ENCODE results near the gene TNXB. TPM values are rescaled to one million over a fixed set of nuclear protein-coding genes. Genes with fewer than 3 reads are reported as not detected.
A peak's percentile ranks its signal among the peaks of the same experiment; 100 is the strongest.

The TNXB gene
- total RNA-seq, 4 donors from 2014 or later: 24.9 to 155 (median 46.3) TPM

DNA sequence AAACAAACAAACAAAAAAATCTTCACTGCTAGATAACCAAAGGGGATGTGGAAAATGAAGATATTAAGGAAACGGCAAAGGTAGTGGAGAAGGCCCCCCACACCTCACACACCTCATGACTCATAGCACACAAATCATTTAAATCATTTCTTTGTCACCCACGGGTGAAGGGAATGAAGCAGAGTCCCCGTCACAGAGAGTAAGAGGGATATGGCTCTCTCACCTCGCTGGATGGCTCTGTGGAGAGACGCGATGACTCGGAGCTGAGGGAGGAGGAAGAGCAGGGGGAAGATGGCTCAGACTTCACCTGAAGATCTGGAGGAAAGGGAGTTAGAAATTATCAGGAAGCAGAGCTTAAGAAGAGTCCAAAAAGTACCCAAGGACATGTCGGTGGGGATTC, 17.7 kb upstream of the TNXB start:
- no peak overlapping the region for H3K4me3 ChIP-seq (ENCODE audit: low read depth, poor library complexity, severe bottlenecking)
- no peak for DNase-seq (ENCODE audit: low spot score in 2 of 2)
- intact Hi-C loops (cut with DNase I; ENCODE audit: low total_unique reads): loop anchor here (10.0 kb wide), 1 partner anchor 68 kb away; the partner anchor contains the start of genes GPSM3 and PBX2
- WGBS, 2 donors: 50 to 51% methylated on average over 8 of the region's 8 CpGs
- no peak for TF ChIP-seq CTCF (IDR thresholded peaks at IDR 0.05)

- no peak for DNase-seq (ENCODE audit: low spot score in 2 of 2)
- intact Hi-C loops (cut with DNase I; ENCODE audit: low total_unique reads): loop anchor here (10.0 kb wide), 1 partner anchor 71 kb away; the partner anchor contains the start of genes GPSM3 and PBX2
- no peak overlapping the region for H3K4me3 ChIP-seq (ENCODE audit: low read depth, poor library complexity, severe bottlenecking)
- 77 to 88% methylated on average over 4 of the region's 4 CpGs for WGBS, 2 donors
- no peak for TF ChIP-seq POLR2A (IDR thresholded peaks at IDR 0.05)
- TF ChIP-seq CTCF (IDR thresholded peaks at IDR 0.05): no peak
Observed at GRCh38 chr6:32123681-32124080, 14.5 kb upstream of the TNXB start.

- intact Hi-C loops (cut with DNase I; ENCODE audit: low total_unique reads): loop anchor here (10.0 kb wide), 1 partner anchor 74 kb away; the partner anchor contains the start of genes GPSM3 and PBX2
- no peak overlapping the region for H3K4me3 ChIP-seq (ENCODE audit: low read depth, poor library complexity, severe bottlenecking)
- WGBS, 2 donors: 94% methylated on average over 12 of the region's 12 CpGs
- DNase-seq (ENCODE audit: low spot score in 2 of 2): no peak
- TF ChIP-seq POLR2A (IDR thresholded peaks at IDR 0.05) (no peak), CTCF (IDR thresholded peaks at IDR 0.05) (no peak)
Observed at GRCh38 chr6:32120573-32121059, 11.5 kb upstream of the TNXB start.

GRCh38 chr6:32118782-32119628, 9.9 kb upstream of the TNXB start:
- TF ChIP-seq POLR2A (IDR thresholded peaks at IDR 0.05): no peak
- TF ChIP-seq CTCF (IDR thresholded peaks at IDR 0.05): peak in 1 of 3 donors; percentile 84
- intact Hi-C loops (cut with DNase I; ENCODE audit: low total_unique reads): no loop called here
- DNase-seq (ENCODE audit: low spot score in 2 of 2): peak; percentile 74 to 96
- H3K4me3 ChIP-seq (ENCODE audit: low read depth, poor library complexity, severe bottlenecking): no peak overlapping the region
- WGBS, 2 donors: 24% methylated on average over 17 of the region's 17 CpGs

DNA sequence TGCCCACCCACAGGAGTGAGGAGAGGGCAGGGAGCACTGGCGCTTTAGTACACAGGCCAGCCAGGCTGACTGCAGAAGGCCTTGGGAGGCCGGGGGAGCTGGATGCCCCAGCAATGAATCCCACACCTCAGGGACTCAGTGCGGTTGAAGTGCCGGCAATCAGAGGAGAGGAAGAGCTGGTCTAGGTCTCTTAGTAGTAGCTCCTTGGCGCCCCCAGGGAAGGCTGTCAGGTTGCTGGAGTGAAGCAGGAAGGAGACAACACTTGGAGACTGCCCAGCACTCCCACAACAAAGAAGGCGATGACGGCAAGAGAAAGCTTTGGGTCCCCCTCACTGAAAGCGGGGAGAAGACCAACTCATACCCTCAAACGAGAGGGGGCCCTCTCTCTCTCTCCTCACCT, 8.3 kb upstream of the TNXB start:
- intact Hi-C loops (cut with DNase I; ENCODE audit: low total_unique reads): no loop called here
- no peak for TF ChIP-seq CTCF (IDR thresholded peaks at IDR 0.05)
- no peak for TF ChIP-seq POLR2A (IDR thresholded peaks at IDR 0.05)
- DNase-seq (ENCODE audit: low spot score in 2 of 2): peak in 1 of 2 donors; percentile 79
- H3K4me3 ChIP-seq (ENCODE audit: low read depth, poor library complexity, severe bottlenecking): no peak overlapping the region
- 91 to 92% methylated on average over 9 of the region's 9 CpGs for whole genome bisulfite sequencing, 2 donors
